Stimulated activated naive CD8-positive, alpha-beta T cell treated with anti-CD3 and anti-CD28 coated beads, Interleukin-15, Interleukin-2, amounts not matched to agents 100 ng/mL and 50 ng/mL, for 24 hours (primary cell): ENCODE data around the gene CCDC17.

Experiments
- H3K27ac Mint-ChIP-seq: one replicate; pipeline ENCODE4 v1.8.0; 2021; ENCODE audit warnings: mild to moderate bottlenecking, mixed read lengths
- H3K27me3 Mint-ChIP-seq: one replicate; pipeline ENCODE4 v1.8.0; 2021; ENCODE audit warnings: mixed read lengths
- H3K36me3 Mint-ChIP-seq: one replicate; pipeline ENCODE4 v1.8.0; 2021; ENCODE audit warnings: low read depth, mixed read lengths
- H3K4me1 Mint-ChIP-seq: one replicate; pipeline ENCODE4 v1.8.0; 2021; ENCODE audit warnings: low read depth, mixed read lengths
- H3K4me3 Mint-ChIP-seq: one replicate; pipeline ENCODE4 v1.8.0; 2021; ENCODE audit warnings: mild to moderate bottlenecking, mixed read lengths
- H3K9me3 Mint-ChIP-seq: one replicate; pipeline ENCODE4 v1.8.0; 2021; ENCODE audit warnings: mixed read lengths

Gene CCDC17

DNA sequence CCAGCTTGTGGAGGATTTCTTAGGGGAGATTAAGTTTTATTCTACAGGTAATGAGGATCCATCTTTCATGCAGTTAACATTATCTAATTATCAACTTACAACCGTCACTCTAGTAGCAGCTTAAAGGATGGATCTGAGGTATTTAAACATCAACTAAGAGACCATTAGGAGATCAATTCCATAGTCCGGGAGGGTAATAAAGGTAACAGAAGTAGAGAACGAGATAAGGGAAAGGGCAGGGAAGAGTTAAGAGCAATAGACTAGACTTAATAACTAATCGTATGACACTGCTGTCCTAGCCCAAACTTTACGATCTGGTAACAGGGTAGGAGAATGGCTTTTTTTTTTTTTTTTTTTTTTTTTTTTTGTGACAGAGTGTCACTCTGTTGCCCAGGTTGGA is 19.5 kb upstream of the CCDC17 start:
- no peak overlapping the region for H3K4me3 Mint-ChIP-seq
- peaks cover 7% of the 10 kb centered on the region for H3K4me1 Mint-ChIP-seq
- no peaks in the 10 kb centered on the region for H3K9me3 Mint-ChIP-seq
- no peak overlapping the region for H3K27ac Mint-ChIP-seq
- peaks cover 17% of the 10 kb centered on the region for H3K36me3 Mint-ChIP-seq
- no peaks in the 10 kb centered on the region for H3K27me3 Mint-ChIP-seq

DNA sequence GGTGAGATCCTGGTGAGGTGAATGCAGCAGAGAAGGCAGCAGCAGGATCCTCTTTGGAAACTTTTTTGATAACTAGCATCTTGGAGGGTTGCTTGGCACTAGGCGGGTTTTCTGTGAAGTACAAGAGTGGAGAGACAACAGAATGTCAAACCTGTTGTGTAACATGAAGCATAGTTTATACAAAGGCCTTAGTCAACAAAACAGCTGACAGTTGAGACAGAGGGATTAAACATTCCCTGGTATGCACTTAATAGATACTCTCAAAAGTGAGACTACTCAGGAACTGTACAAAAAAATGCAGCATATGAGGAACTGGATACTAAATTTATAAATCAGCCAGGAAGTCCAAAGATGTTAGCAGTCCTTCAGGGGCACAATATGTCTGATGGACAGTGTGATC is 16.4 kb upstream of the CCDC17 start:
- Mint-ChIP-seq H3K27me3 (no peaks in the 10 kb centered on the region), H3K36me3 (peaks cover 14% of the 10 kb centered on the region), H3K9me3 (no peaks in the 10 kb centered on the region), H3K4me3 (no peak overlapping the region), H3K4me1 (peaks cover 2% of the 10 kb centered on the region), H3K27ac (peak overlapping the region; percentile 40)

DNA sequence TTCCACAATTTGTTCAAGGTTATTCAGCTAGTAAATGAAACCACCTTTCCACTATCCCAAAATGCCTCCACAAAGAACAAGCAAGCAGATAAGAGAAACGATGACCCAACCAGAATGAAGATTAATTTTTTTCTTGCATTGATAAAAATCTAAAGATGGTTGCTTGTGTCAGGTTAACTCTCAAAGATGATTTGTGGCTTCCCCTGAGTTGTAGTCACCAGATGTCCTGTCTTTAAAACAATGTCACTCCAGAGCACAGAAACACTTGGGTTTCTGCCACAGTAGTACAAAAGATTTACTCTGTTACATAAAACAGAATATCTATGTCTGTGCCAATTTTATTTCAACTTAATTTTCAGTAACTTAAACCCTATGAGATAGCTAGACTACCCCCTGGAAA is 11.4 kb upstream of the CCDC17 start:
- no peak overlapping the region for H3K4me3 Mint-ChIP-seq
- H3K27me3 Mint-ChIP-seq = no peaks in the 10 kb centered on the region
- no peaks in the 10 kb centered on the region for H3K4me1 Mint-ChIP-seq
- H3K27ac Mint-ChIP-seq = no peak overlapping the region
- peaks cover 25% of the 10 kb centered on the region for H3K36me3 Mint-ChIP-seq
- H3K9me3 Mint-ChIP-seq = no peaks in the 10 kb centered on the region

DNA sequence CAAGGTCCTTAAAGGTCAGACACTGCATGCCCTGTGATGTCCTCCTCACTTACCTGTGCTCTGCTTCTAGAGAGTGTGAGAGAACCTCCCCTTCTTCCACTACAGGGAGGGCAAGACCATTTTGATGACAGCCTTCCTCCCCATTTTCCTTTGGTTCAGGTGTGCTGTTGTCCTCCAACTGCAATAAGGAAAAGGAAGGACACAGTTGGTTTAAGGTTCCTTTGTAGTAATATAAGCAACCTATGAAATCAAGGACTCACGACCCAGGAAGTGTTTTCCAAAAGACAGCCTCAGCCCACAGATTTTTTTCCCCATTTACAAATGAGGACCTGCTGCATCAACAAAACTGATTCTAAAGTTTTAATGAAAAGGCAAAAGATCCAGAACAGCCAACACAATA is 6.6 kb upstream of the CCDC17 start:
- Mint-ChIP-seq H3K9me3 (no peaks in the 10 kb centered on the region), H3K27me3 (no peaks in the 10 kb centered on the region), H3K36me3 (peaks cover 53% of the 10 kb centered on the region), H3K4me1 (no peaks in the 10 kb centered on the region), H3K4me3 (no peak overlapping the region), H3K27ac (peak overlapping the region; percentile 43)

DNA sequence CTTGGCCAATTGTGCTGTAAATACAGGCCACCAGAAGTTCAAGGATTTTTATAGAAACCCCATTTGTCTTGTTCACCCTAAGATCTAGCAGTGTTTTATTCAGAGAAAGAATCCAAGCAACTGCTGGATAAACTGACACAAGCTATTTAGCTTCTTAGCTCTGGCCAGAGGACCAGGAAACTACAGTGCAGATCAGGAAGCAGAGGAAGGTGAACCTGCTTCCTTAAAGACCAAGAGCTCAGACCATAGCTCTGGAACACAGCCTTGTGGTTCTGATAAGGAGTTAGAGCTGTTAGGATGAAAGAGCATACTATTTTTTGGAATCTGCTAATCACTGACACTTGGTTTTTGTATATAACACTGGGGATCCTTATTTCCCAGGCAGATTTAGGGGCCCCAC is 5.2 kb upstream of the CCDC17 start:
- Mint-ChIP-seq H3K36me3 (peaks cover 59% of the 10 kb centered on the region), H3K27me3 (no peaks in the 10 kb centered on the region), H3K9me3 (no peaks in the 10 kb centered on the region), H3K4me1 (no peaks in the 10 kb centered on the region), H3K4me3 (no peak overlapping the region), H3K27ac (no peak overlapping the region)

DNA sequence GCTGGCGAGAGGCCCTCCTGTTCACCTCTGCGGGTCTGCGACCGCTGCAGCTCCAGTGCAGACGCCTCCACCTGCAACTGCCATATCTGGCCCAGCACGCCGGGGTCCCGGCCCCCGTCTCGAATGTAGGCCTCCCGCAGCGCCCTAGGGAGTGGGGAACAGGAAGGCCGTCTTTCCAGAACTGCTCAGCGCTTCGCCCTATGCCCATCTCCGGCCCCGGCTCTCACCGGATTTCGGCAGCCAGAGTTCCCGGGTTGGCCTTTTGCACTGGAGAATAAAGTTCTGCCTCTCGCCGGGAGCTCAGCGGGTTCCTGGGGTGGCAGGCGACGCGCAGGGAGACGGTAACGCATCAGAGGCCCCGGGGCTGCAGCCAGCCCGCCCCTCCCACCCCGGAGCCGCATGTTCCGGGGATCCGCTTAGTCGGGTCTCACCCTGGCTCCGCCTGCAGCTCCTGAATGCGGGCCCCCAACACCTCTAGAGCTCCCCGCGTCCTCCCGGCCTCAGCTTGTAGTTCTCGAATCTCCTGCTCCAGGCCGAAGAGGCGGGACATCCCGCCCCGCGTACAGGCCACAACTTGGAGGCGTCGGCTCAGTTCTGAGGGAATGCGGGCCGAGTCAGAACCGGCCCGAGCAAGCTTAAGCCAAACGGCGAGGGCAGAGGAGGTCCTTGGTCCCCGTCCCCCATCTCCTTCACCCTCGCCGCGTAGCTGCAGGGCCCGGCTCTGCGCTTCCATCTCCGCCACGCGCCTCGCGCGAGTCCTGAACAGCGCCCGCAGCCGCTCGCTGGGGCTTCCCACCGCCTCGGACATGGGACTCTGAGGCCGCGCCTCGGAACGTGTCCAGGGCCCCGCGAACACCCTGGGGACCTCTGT is 1.1 kb downstream of the CCDC17 start:
- Mint-ChIP-seq H3K9me3 (no peaks in the 10 kb centered on the region), H3K27ac (no peak overlapping the region), H3K36me3 (peaks cover 37% of the 10 kb centered on the region), H3K4me3 (no peak overlapping the region), H3K27me3 (no peaks in the 10 kb centered on the region), H3K4me1 (no peaks in the 10 kb centered on the region)

DNA sequence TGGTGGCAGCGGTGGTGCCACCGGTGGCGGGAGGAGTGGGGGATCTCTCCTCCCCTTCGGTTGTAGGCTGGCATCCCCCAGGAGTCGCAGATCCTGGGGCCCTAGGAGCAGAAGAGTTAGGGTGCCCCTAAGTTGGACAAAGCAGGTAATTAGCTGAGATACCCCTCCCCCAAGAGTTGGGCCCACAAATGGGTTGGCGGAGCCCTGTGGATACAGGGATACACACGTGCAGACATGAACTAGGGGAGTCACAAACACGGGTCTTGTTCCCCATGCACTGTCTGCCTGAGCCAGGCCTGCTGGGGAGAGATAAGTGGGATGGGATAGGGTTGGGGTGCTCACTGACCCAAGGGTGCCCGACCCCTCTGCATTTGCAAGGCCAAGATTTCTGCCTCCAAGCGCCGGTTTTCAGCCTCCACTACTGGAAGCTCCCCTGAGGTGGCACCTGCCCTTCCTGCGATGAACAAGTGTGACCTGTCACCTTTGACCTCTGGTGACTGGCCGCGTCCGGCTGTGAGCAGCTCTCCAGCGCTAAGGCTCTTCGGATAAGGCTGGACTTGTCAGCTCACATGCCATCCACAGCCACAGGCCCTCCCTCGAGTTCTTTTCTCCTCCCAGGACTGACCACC is 1.8 kb downstream of the CCDC17 start:
- H3K4me1 Mint-ChIP-seq = peaks cover 3% of the 10 kb centered on the region
- no peaks in the 10 kb centered on the region for H3K27me3 Mint-ChIP-seq
- H3K36me3 Mint-ChIP-seq = peaks cover 36% of the 10 kb centered on the region
- no peak overlapping the region for H3K27ac Mint-ChIP-seq
- H3K4me3 Mint-ChIP-seq = no peak overlapping the region
- H3K9me3 Mint-ChIP-seq = no peaks in the 10 kb centered on the region

DNA sequence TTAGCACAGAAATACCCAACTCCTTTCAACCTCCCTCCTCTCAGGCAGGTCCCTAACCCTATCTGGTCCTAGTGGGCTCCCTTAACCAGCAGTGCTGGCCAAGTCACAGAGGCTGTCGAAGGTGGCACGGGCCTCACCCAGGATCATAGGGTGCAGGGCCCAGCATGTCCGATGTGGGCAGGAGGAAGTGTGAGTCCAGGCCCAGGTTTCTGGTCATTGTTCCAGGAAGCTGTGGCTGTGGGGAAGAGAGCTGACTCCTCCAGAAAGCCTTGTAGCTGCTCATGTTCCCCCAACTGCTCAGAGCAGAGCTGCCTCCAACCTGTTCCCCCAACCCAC is 2.4 kb downstream of the CCDC17 start:
- H3K4me3 Mint-ChIP-seq = no peak overlapping the region
- peaks cover 4% of the 10 kb centered on the region for H3K4me1 Mint-ChIP-seq
- H3K9me3 Mint-ChIP-seq = no peaks in the 10 kb centered on the region
- peaks cover 40% of the 10 kb centered on the region for H3K36me3 Mint-ChIP-seq
- peak overlapping the region; percentile 16 for H3K27ac Mint-ChIP-seq
- H3K27me3 Mint-ChIP-seq = no peaks in the 10 kb centered on the region

DNA sequence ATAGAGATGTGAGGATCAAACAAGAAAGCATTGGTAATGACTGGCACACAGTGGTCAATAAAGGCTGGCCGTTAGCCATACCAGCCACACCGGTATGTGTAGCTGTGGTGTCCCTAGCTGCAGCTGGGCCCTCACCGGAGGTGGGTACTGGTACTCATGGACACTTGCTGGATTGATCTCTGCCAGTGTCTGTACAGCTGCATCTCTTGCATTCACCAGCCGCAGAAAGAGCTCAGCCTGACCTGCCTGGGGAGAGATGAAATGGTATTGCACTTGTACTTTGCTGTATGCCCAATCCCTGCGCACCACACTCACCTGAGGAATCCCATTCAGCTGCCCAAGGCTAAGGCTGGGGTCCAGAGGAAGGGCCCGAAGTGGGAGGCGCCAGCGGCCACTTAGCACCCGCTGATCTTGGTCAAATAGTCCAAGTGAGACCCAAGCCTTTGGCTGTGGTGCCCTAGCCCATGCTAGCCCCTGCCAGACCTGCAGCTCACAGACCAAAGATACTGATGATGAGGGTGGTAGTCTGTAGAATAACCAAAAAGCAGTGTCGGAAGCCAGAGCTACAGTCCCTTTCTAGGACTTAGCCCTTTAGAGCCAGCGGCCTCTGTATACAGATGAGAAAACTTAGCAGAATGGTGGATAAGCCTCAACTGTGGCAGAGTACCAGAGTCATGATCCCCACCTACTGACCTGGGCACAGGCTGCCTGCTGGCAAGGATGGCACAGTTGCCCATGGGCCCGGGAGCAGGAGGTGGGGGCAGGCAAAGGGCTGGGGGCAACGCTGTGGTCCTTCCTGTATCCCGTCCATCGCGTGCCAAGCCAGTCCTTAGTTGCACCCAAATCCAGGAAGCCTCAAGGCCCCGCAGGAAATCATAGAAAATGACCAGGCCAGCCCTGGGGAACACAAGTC is 3.0 kb downstream of the CCDC17 start:
- Mint-ChIP-seq H3K27me3 (no peaks in the 10 kb centered on the region), H3K27ac (peak overlapping the region; percentile 40), H3K4me3 (no peak overlapping the region), H3K4me1 (peaks cover 4% of the 10 kb centered on the region), H3K9me3 (no peaks in the 10 kb centered on the region), H3K36me3 (peaks cover 46% of the 10 kb centered on the region)

DNA sequence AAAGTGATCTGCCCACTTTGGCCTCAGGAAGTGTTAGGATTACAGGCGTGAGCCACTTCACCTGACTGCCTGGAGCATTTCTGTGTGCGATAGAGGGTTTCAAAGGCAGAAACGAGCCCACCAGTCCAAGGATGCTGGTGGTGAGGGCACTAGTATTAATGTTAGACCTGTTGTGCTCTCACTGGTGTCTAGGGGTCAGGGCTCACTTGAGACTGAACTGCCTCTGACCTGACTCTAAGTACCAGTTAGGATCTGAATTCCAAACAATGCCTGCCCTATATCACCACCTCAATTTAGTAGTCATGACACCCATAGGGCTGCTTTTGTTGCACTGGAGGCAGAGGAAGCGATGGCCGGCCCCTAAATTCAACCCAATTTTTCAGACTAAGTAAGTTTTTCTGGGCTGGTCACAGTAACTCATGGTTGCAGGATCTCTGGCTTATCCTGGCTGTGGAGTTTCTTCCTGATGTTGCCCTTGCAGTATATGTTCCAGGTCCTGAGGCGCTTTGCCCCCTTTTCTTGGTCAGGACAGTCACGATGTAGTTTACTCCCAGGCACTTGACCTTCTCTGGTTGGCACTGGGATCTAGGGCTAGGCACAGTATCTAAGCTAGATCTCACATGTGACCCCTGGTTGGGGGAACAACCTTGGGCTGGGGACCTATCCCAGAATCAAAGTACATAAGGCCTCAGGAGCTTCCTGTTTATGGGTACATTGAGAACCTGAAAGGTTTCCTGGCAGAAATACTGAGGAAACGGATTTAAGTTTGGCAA is 4.5 kb downstream of the CCDC17 start:
- Mint-ChIP-seq H3K27ac (no peak overlapping the region), H3K27me3 (no peaks in the 10 kb centered on the region), H3K4me3 (no peak overlapping the region), H3K36me3 (peaks cover 53% of the 10 kb centered on the region), H3K9me3 (no peaks in the 10 kb centered on the region), H3K4me1 (peaks cover 4% of the 10 kb centered on the region)

DNA sequence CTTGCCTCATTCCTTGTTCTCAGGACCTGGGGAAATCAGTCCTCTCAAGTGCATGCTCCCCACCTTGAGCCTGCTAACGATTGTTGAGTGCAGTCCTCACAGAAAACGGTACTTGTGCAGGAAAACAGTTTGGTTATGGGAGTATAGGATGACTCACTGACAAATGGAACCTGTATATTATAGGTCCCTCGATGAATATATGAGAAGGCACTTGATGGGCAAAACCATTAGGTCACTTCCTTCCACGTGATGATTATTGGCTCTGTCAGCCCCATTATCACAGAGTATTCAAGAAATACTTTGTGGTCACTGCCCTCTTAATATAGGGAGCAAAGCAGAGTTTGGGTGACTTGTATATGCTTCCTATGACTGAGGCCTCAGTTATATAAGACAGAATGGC is 6.2 kb downstream of the CCDC17 start:
- Mint-ChIP-seq H3K9me3 (no peaks in the 10 kb centered on the region), H3K36me3 (peaks cover 55% of the 10 kb centered on the region), H3K27me3 (no peaks in the 10 kb centered on the region), H3K27ac (no peak overlapping the region), H3K4me3 (no peak overlapping the region), H3K4me1 (peaks cover 4% of the 10 kb centered on the region)

DNA sequence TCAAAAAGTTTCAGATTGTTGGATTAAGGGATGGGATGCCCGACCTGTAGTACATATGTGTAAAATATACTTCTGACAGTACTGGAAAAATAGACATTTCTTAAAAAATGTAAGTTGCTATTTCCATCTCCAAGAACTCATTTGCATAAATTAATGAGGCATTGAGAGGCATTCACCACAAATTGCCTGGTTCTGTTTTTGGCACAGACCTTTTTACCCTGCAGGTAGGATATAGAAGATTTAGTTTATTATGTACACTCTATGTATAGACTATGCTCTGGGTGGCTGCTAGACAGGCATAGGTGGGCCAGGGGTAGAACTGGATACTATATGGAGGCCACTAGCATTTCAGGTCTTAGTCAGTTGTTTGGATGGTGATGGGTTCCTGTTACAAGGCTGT is 8.0 kb downstream of the CCDC17 start:
- H3K9me3 Mint-ChIP-seq = no peaks in the 10 kb centered on the region
- no peaks in the 10 kb centered on the region for H3K27me3 Mint-ChIP-seq
- peaks cover 4% of the 10 kb centered on the region for H3K4me1 Mint-ChIP-seq
- no peak overlapping the region for H3K4me3 Mint-ChIP-seq
- peaks cover 63% of the 10 kb centered on the region for H3K36me3 Mint-ChIP-seq
- H3K27ac Mint-ChIP-seq = no peak overlapping the region

DNA sequence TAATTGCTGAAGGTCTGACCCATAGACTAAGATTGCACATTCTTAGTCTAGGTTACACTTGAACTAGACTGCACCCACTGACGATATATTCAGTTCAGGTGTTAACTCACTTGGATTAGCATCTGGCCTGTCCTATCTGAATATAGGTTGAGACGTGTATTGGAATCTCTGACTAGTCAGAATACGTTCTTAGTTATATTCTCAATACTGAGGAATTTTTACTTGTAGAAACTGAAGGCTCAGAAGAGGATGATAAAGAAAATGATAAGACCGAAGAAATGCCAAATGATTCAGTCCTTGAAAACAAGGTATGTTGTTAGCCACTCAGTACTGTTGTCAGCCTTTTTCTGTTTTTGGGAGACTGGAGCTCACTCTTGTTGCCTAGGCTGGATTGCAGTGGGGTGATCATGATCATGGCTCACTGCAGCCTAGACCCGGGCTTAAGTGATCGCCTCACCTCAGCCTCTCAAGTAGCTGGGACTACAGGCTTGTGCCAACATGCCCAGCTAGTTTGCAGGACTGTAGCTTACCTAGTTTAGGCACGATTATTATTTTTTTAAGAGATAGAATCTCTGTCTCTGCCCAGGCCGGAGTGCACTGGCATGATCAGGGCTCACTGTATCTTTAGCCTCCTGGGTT is 10.8 kb downstream of the CCDC17 start:
- H3K4me1 Mint-ChIP-seq = peaks cover 8% of the 10 kb centered on the region
- no peaks in the 10 kb centered on the region for H3K27me3 Mint-ChIP-seq
- H3K36me3 Mint-ChIP-seq = peaks cover 82% of the 10 kb centered on the region
- H3K9me3 Mint-ChIP-seq = no peaks in the 10 kb centered on the region
- H3K27ac Mint-ChIP-seq = peak overlapping the region; percentile 22
- no peak overlapping the region for H3K4me3 Mint-ChIP-seq

DNA sequence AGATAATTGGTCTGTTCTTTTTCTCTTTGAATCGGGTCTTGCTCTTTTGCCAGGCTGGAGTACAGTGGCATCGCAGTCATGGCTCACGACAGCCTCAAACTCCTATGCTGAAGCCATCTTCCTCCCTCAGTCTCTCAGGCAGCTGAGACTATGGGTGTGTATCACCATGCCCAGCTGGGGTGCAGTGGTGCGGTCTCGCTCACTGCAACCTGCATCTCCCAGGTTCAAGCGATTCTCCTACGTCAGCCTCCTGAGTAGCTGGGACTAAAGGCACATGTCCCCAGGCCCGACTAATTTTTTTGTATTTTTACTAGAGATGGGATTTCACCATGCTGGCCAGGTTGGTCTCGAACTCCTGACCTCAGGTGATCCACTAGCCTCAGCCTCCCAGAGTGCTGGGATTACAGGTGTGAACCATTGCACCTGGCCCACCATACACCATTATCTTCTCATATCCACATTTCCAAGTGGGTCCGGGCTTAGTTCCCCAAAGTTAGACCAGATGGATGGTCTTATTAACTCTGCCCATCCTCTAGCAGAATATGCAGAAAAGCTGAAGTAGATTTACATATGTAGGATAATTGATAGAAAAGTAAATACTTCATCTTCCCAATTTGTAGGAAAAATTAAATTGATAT is 13.1 kb downstream of the CCDC17 start:
- H3K4me3 Mint-ChIP-seq = no peak overlapping the region
- H3K36me3 Mint-ChIP-seq = peaks cover 82% of the 10 kb centered on the region
- H3K27me3 Mint-ChIP-seq = no peaks in the 10 kb centered on the region
- peaks cover 18% of the 10 kb centered on the region for H3K4me1 Mint-ChIP-seq
- no peak overlapping the region for H3K27ac Mint-ChIP-seq
- no peaks in the 10 kb centered on the region for H3K9me3 Mint-ChIP-seq
